Measurements from ENCODE around the gene COL25A1.

Gene COL25A1

GRCh38 chr4:109214622-109215301 lies 87.7 kb downstream of the COL25A1 start:
- no peak for DNase-seq

GRCh38 chr4:109213056-109213455 lies 89.4 kb downstream of the COL25A1 start:
- no peak for DNase-seq

- DNase-seq: no peak
These were observed 90.8 kb downstream of the COL25A1 start for GRCh38 chr4:109211671-109212070.

GRCh38 chr4:109209647-109210046 lies 92.8 kb downstream of the COL25A1 start:
- no peak for DNase-seq

- no peak for DNase-seq
These were observed 94.6 kb downstream of the COL25A1 start for GRCh38 chr4:109207898-109208297.

GRCh38 chr4:109207061-109207460 lies 95.4 kb downstream of the COL25A1 start:
- DNase-seq: no peak

- DNase-seq: no peak
These were observed 95.8 kb downstream of the COL25A1 start for GRCh38 chr4:109206620-109207019.

- DNase-seq: no peak
These were observed 97.3 kb downstream of the COL25A1 start for GRCh38 chr4:109205186-109205585.

GRCh38 chr4:109199585-109199984 lies 102.9 kb downstream of the COL25A1 start:
- DNase-seq: no peak

- DNase-seq: no peak
These were observed 106.8 kb downstream of the COL25A1 start for GRCh38 chr4:109195646-109196045.

- no peak for DNase-seq
These were observed 111.2 kb downstream of the COL25A1 start for GRCh38 chr4:109191216-109191615.

- no peak for DNase-seq
These were observed 116.0 kb downstream of the COL25A1 start for GRCh38 chr4:109186458-109186945.

GRCh38 chr4:109185951-109186350 lies 116.5 kb downstream of the COL25A1 start:
- no peak for DNase-seq

- no peak for DNase-seq
These were observed 116.9 kb downstream of the COL25A1 start for GRCh38 chr4:109185548-109185947.

GRCh38 chr4:109184491-109184961 lies 117.9 kb downstream of the COL25A1 start:
- no peak for DNase-seq

- no peak for DNase-seq
These were observed 118.4 kb downstream of the COL25A1 start for GRCh38 chr4:109183931-109184490.

GRCh38 chr4:109182696-109183095 lies 119.8 kb downstream of the COL25A1 start:
- no peak for DNase-seq

- DNase-seq: no peak
These were observed 123.4 kb downstream of the COL25A1 start for GRCh38 chr4:109179061-109179460.

GRCh38 chr4:109177096-109177810 lies 125.2 kb downstream of the COL25A1 start:
- no peak for DNase-seq

- DNase-seq: no peak
These were observed 128.1 kb downstream of the COL25A1 start for GRCh38 chr4:109174224-109174953.

GRCh38 chr4:109172301-109172700 lies 130.2 kb downstream of the COL25A1 start:
- no peak for DNase-seq

GRCh38 chr4:109171070-109171469 lies 131.4 kb downstream of the COL25A1 start:
- DNase-seq: no peak

GRCh38 chr4:109169170-109169569 lies 133.3 kb downstream of the COL25A1 start:
- DNase-seq: no peak
